Measurements from ENCODE around the gene SLC23A3. TPM values are rescaled to one million over a fixed set of nuclear protein-coding genes. Genes with fewer than 3 reads are reported as not detected.

Gene SLC23A3
- total and polyA plus RNA-seq, 9 of the 15 experiments (the other 6 are each of a cell fraction or from before 2014, with no cell fraction given): 0.06 to 0.64 (median 0.16) TPM

DNA sequence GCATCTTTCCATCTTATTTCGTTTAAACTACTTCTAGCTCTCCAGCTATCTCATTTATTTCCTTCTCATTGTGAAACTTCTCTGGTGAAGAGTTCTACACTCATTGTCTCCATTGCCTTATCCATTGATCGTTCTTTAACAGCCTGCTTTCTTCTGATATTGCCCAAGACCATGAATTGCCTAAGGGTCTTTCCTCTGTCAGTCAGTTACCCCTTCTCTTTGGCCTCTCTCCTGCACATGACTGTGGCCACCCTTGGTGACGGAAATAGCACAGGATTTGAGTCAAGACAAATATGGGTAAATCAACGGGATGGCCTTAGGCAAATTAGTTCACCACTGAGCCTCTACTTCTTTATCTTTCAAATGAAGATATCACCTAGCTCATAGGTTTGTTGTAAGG, 35.9 kb downstream of the SLC23A3 start:
- in situ Hi-C loops (cut with MboI): no loop called here
- no peak overlapping the region for H3K27ac ChIP-seq (ENCODE audit: extremely low read depth, low read depth, low read length)
- ChIA-PET CTCF (ENCODE audit: low intra/inter-chr PET ratio) (no interaction called here), POLR2A (interaction anchor here (0.5 to 0.8 kb wide), 2 partner anchors 11 to 145 kb away, joined by 3 read pairs; no protein-coding TSS in a partner anchor)
- no peak overlapping the region for H3K9ac ChIP-seq (ENCODE audit: insufficient read depth in 1 of 2, low read depth in 2 of 2, low read length in 2 of 2)
- TF ChIP-seq, protein P1, sequence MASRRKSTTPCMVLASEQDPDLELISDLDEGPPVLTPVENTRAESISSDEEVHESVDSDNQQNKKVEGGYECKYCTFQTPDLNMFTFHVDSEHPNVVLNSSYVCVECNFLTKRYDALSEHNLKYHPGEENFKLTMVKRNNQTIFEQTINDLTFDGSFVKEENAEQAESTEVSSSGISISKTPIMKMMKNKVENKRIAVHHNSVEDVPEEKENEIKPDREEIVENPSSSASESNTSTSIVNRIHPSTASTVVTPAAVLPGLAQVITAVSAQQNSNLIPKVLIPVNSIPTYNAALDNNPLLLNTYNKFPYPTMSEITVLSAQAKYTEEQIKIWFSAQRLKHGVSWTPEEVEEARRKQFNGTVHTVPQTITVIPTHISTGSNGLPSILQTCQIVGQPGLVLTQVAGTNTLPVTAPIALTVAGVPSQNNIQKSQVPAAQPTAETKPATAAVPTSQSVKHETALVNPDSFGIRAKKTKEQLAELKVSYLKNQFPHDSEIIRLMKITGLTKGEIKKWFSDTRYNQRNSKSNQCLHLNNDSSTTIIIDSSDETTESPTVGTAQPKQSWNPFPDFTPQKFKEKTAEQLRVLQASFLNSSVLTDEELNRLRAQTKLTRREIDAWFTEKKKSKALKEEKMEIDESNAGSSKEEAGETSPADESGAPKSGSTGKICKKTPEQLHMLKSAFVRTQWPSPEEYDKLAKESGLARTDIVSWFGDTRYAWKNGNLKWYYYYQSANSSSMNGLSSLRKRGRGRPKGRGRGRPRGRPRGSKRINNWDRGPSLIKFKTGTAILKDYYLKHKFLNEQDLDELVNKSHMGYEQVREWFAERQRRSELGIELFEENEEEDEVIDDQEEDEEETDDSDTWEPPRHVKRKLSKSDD (conservative IDR thresholded peaks at IDR 0.05; ENCODE audit: low read length): no peak
- no peak for TF ChIP-seq MEIS2 (IDR thresholded peaks at IDR 0.05; ENCODE audit: partially characterized antibody)
- no peak for TF ChIP-seq ZFPM2 (CRISPR knock-in tag; IDR thresholded peaks at IDR 0.05)
- no peak for TF ChIP-seq BRF1 (IDR thresholded peaks at IDR 0.05; ENCODE audit: borderline replicate concordance, extremely low read depth, insufficient read length)
- TF ChIP-seq ZEB2 (IDR thresholded peaks at IDR 0.05): no peak
- no peak for TF ChIP-seq GATAD2B (IDR thresholded peaks at IDR 0.05; ENCODE audit: borderline replicate concordance)
- no peak for TF ChIP-seq MTA3 (IDR thresholded peaks at IDR 0.05; ENCODE audit: borderline replicate concordance)
- H3K9me3 ChIP-seq (replicated peaks; ENCODE audit: control insufficient read depth, insufficient read depth, low read depth, low read length): no peaks in the 10 kb centered on the region
- BruUV-seq (replicated peaks): no TSS peak
- ATAC-seq (no peak), FAIRE-seq (no peak), DNase-seq (ENCODE audit: extremely low read depth in 1 of 4, low spot score in 3 of 4) (no peak)
- H3K9me1 ChIP-seq (ENCODE audit: control insufficient read depth, insufficient read depth, low read length): no peaks in the 10 kb centered on the region
- intact Hi-C loops (cut with micrococcal nuclease): no loop called here
- no peaks in the 10 kb centered on the region for H4K20me1 ChIP-seq (replicated peaks; ENCODE audit: control insufficient read depth, insufficient read depth, low read length)
- WGBS (ENCODE audit: insufficient coverage, low coverage, missing lambda C conversion rate): 33% methylated on average over 2 of the region's 4 CpGs
- H3K4me2 ChIP-seq (ENCODE audit: insufficient read depth, low read length): no peak overlapping the region
- no peaks in the 10 kb centered on the region for H3K36me3 ChIP-seq (ENCODE audit: control insufficient read depth, insufficient read depth, low read length)
- H3K4me1 ChIP-seq (replicated peaks in 1 of 2; ENCODE audit: control insufficient read depth in 2 of 2, insufficient read depth in 2 of 2, low read length in 2 of 2): peaks cover under 1 to 2% of the 10 kb centered on the region in 2 experiments; a peak in 3 of 5 replicates
- H3K27me3 ChIP-seq (ENCODE audit: control insufficient read depth in 2 of 2, insufficient read depth in 2 of 2, low read length in 2 of 2): no peaks in the 10 kb centered on the region
- no peak overlapping the region for H3K4me3 ChIP-seq
- no peak overlapping the region for H2AFZ ChIP-seq (ENCODE audit: low read depth, low read length)
- no peaks in the 10 kb centered on the region for H3K79me2 ChIP-seq (ENCODE audit: control insufficient read depth, insufficient read depth, low read length)
